PFSK-1 (cell line): ENCODE data around the gene TPSD1.

Experiments
- POLR2AphosphoS5 ChIP-seq: IDR thresholded peaks from 2 replicates; pipeline ENCODE4 v1.6.1; 2012; ENCODE audit warnings: low read depth, mild to moderate bottlenecking, control low read depth, low read length, moderate library complexity
- REST ChIP-seq, 2 experiments: IDR thresholded peaks; 2 replicates each; pipeline versions ENCODE4 v1.6.1 to v1.8.0; 2011 to 2012; ENCODE audit warnings: low read depth in 2 of 2, low read length in 2 of 2, control low read depth in 1 of 2, inconsistent platforms in 1 of 2, mild to moderate bottlenecking in 1 of 2, moderate library complexity in 1 of 2; ENCODE audit not compliant: insufficient read depth in 1 of 2
- SIN3A ChIP-seq: IDR thresholded peaks from 2 replicates; pipeline ENCODE4 v1.6.1; 2012; ENCODE audit warnings: mild to moderate bottlenecking, low read length, moderate library complexity, borderline replicate concordance; ENCODE audit not compliant: insufficient read depth

- TF ChIP-seq POLR2AphosphoS5: no peak
- no peak for TF ChIP-seq SIN3A
- TF ChIP-seq REST (IDR thresholded peaks at IDR 0.05; ENCODE audit: insufficient read depth in 1 of 2, low read depth in 2 of 2, low read length in 2 of 2): no peak
These were observed 7.0 kb downstream of the TPSD1 start for GRCh38 chr16:1262846-1263221.
